ENCODE results near the gene PTPRE.

PTPRE gene

GRCh38 chr10:127908959-127909267, 2.0 kb downstream of the PTPRE start:
- no peak for DNase-seq

- no peak for DNase-seq
These were observed 3.0 kb downstream of the PTPRE start for GRCh38 chr10:127909716-127910463.

GRCh38 chr10:127910464-127910770, 3.5 kb downstream of the PTPRE start:
- no peak for DNase-seq

GRCh38 chr10:127911218-127911866, 4.4 kb downstream of the PTPRE start:
- no peak for DNase-seq

- no peak for DNase-seq
These were observed 5.0 kb downstream of the PTPRE start for GRCh38 chr10:127911867-127912257.

GRCh38 chr10:127912607-127913367, 5.9 kb downstream of the PTPRE start:
- no peak for DNase-seq

- DNase-seq, result no peak
These were observed 6.5 kb downstream of the PTPRE start for GRCh38 chr10:127913368-127913759.

- DNase-seq, result no peak
These were observed 8.4 kb downstream of the PTPRE start for GRCh38 chr10:127915324-127915723.

- DNase-seq, result no peak
These were observed 9.9 kb downstream of the PTPRE start for GRCh38 chr10:127916826-127917225.

- no peak for DNase-seq
These were observed 11.7 kb downstream of the PTPRE start for GRCh38 chr10:127918572-127918971.

- no peak for DNase-seq
These were observed 12.7 kb downstream of the PTPRE start for GRCh38 chr10:127919418-127920271.

GRCh38 chr10:127920306-127921074, 13.6 kb downstream of the PTPRE start:
- DNase-seq, result no peak

GRCh38 chr10:127921075-127921752, 14.3 kb downstream of the PTPRE start:
- DNase-seq, result no peak

- peak; percentile 6 for DNase-seq
These were observed 14.8 kb downstream of the PTPRE start for GRCh38 chr10:127921753-127922145.

- no peak for DNase-seq
These were observed 15.3 kb downstream of the PTPRE start for GRCh38 chr10:127922206-127922605.

GRCh38 chr10:127922675-127923366, 15.9 kb downstream of the PTPRE start:
- DNase-seq, result no peak

- DNase-seq, result no peak
These were observed 16.7 kb downstream of the PTPRE start for GRCh38 chr10:127923646-127924045.

GRCh38 chr10:127925471-127926207, 18.7 kb downstream of the PTPRE start:
- no peak for DNase-seq

- no peak for DNase-seq
These were observed 19.6 kb downstream of the PTPRE start for GRCh38 chr10:127926455-127926854.

GRCh38 chr10:127928021-127928806, 21.3 kb downstream of the PTPRE start:
- no peak for DNase-seq

All from CD4-positive, alpha-beta T cell treated with Interleukin-4 for 4 hours (primary cell).